ENCODE results near the gene AGMO.
"Not testable (repeated sequence)": the region's sequence is repeated elsewhere in the genome, so short reads cannot be mapped to it uniquely, and the experiment has no call there.

The AGMO gene

GRCh38 chr7:15543256-15543655, 18.6 kb downstream of the AGMO start:
- Histone ChIP-seq H3K27ac (no peak overlapping the region), H3K27me3 (ENCODE audit: insufficient read depth, low read depth, severe bottlenecking) (no peaks in the 10 kb centered on the region), H3K9me3 (ENCODE audit: severe bottlenecking) (no peaks in the 10 kb centered on the region), H3K4me3 (ENCODE audit: low read depth, low read length) (no peak overlapping the region), H3K36me3 (no peaks in the 10 kb centered on the region)
- no peak for DNase-seq
- no peak for TF ChIP-seq CTCF (IDR thresholded peaks at IDR 0.05; ENCODE audit: low read depth, low read length)

GRCh38 chr7:15527648-15528047, 34.2 kb downstream of the AGMO start:
- no peak overlapping the region for H3K27ac ChIP-seq
- no peaks in the 10 kb centered on the region for H3K36me3 ChIP-seq
- H3K9me3 ChIP-seq (ENCODE audit: severe bottlenecking) = no peaks in the 10 kb centered on the region
- no peak overlapping the region for H3K4me3 ChIP-seq (ENCODE audit: low read depth, low read length)
- TF ChIP-seq CTCF (IDR thresholded peaks at IDR 0.05; ENCODE audit: low read depth, low read length) = no peak
- DNase-seq = no peak
- no peaks in the 10 kb centered on the region for H3K27me3 ChIP-seq (ENCODE audit: insufficient read depth, low read depth, severe bottlenecking)

- H3K27me3 ChIP-seq (ENCODE audit: insufficient read depth, low read depth, severe bottlenecking) = no peaks in the 10 kb centered on the region
- H3K36me3 ChIP-seq = no peaks in the 10 kb centered on the region
- H3K9me3 ChIP-seq (ENCODE audit: severe bottlenecking) = no peaks in the 10 kb centered on the region
- H3K4me3 ChIP-seq (ENCODE audit: low read depth, low read length) = no peak overlapping the region
- TF ChIP-seq CTCF (IDR thresholded peaks at IDR 0.05; ENCODE audit: low read depth, low read length) = no peak
- no peak for DNase-seq
- no peak overlapping the region for H3K27ac ChIP-seq
These were observed 36.1 kb downstream of the AGMO start for GRCh38 chr7:15525652-15526263.

GRCh38 chr7:15524077-15524476, 37.7 kb downstream of the AGMO start:
- no peaks in the 10 kb centered on the region for H3K36me3 ChIP-seq

GRCh38 chr7:15517865-15518264, 44.0 kb downstream of the AGMO start:
- H3K9me3 ChIP-seq (ENCODE audit: severe bottlenecking); H3K27me3 ChIP-seq (ENCODE audit: insufficient read depth, low read depth, severe bottlenecking); DNase-seq; H3K27ac ChIP-seq; H3K36me3 ChIP-seq; H3K4me3 ChIP-seq (ENCODE audit: low read depth, low read length): not testable (repeated sequence)

More at GRCh38 chr7:15524077-15524476, 37.7 kb downstream of the AGMO start:
- Histone ChIP-seq H3K27ac (no peak overlapping the region), H3K4me3 (ENCODE audit: low read depth, low read length) (no peak overlapping the region), H3K27me3 (ENCODE audit: insufficient read depth, low read depth, severe bottlenecking) (no peaks in the 10 kb centered on the region), H3K9me3 (ENCODE audit: severe bottlenecking) (no peaks in the 10 kb centered on the region)
- no peak for DNase-seq
- TF ChIP-seq CTCF (IDR thresholded peaks at IDR 0.05; ENCODE audit: low read depth, low read length) = no peak

GRCh38 chr7:15515252-15515651, 46.6 kb downstream of the AGMO start:
- DNase-seq = no peak
- Histone ChIP-seq H3K9me3 (ENCODE audit: severe bottlenecking) (no peaks in the 10 kb centered on the region), H3K4me3 (ENCODE audit: low read depth, low read length) (no peak overlapping the region), H3K27ac (no peak overlapping the region), H3K36me3 (no peaks in the 10 kb centered on the region), H3K27me3 (ENCODE audit: insufficient read depth, low read depth, severe bottlenecking) (no peaks in the 10 kb centered on the region)
- no peak for TF ChIP-seq CTCF (IDR thresholded peaks at IDR 0.05; ENCODE audit: low read depth, low read length)

Data from WERI-Rb-1 (cell line).